ENCODE results near the gene LRPPRC.

DNA sequence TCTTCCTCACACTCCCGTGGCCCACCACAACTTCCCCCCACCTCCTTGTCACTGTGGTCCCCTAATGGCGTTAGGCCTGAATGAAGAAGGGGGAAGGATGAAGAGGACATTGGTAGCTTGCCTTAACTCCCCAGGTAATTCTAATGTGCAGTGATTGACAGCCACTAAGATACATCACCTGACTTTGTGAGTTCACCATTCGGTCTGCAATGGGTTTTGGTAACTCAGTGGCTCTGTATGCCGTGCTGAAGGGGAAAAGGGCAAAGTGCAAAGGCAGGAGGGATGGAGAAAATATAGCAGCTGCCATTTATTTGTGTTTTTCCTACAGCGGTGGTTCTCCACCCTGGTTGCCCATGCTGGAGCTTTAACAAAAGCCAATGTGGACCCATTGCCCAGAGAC lies 114.8 kb downstream of the LRPPRC start:
- no peak for TF ChIP-seq FOXJ3 (CRISPR knock-in tag; IDR thresholded peaks at IDR 0.05; ENCODE audit: borderline replicate concordance)
- TF ChIP-seq TEAD4 (CRISPR knock-in tag; IDR thresholded peaks at IDR 0.05): no peak
- TF ChIP-seq, protein P1, sequence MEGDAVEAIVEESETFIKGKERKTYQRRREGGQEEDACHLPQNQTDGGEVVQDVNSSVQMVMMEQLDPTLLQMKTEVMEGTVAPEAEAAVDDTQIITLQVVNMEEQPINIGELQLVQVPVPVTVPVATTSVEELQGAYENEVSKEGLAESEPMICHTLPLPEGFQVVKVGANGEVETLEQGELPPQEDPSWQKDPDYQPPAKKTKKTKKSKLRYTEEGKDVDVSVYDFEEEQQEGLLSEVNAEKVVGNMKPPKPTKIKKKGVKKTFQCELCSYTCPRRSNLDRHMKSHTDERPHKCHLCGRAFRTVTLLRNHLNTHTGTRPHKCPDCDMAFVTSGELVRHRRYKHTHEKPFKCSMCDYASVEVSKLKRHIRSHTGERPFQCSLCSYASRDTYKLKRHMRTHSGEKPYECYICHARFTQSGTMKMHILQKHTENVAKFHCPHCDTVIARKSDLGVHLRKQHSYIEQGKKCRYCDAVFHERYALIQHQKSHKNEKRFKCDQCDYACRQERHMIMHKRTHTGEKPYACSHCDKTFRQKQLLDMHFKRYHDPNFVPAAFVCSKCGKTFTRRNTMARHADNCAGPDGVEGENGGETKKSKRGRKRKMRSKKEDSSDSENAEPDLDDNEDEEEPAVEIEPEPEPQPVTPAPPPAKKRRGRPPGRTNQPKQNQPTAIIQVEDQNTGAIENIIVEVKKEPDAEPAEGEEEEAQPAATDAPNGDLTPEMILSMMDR (IDR thresholded peaks at IDR 0.05): no peak
- TF ChIP-seq, protein P2, sequence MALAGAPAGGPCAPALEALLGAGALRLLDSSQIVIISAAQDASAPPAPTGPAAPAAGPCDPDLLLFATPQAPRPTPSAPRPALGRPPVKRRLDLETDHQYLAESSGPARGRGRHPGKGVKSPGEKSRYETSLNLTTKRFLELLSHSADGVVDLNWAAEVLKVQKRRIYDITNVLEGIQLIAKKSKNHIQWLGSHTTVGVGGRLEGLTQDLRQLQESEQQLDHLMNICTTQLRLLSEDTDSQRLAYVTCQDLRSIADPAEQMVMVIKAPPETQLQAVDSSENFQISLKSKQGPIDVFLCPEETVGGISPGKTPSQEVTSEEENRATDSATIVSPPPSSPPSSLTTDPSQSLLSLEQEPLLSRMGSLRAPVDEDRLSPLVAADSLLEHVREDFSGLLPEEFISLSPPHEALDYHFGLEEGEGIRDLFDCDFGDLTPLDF (CRISPR knock-in tag; IDR thresholded peaks at IDR 0.05): no peak
- TF ChIP-seq ETV6 (CRISPR knock-in tag; IDR thresholded peaks at IDR 0.05): no peak
- TF ChIP-seq PRRX2 (CRISPR knock-in tag; IDR thresholded peaks at IDR 0.05): no peak
- TF ChIP-seq, protein P3, sequence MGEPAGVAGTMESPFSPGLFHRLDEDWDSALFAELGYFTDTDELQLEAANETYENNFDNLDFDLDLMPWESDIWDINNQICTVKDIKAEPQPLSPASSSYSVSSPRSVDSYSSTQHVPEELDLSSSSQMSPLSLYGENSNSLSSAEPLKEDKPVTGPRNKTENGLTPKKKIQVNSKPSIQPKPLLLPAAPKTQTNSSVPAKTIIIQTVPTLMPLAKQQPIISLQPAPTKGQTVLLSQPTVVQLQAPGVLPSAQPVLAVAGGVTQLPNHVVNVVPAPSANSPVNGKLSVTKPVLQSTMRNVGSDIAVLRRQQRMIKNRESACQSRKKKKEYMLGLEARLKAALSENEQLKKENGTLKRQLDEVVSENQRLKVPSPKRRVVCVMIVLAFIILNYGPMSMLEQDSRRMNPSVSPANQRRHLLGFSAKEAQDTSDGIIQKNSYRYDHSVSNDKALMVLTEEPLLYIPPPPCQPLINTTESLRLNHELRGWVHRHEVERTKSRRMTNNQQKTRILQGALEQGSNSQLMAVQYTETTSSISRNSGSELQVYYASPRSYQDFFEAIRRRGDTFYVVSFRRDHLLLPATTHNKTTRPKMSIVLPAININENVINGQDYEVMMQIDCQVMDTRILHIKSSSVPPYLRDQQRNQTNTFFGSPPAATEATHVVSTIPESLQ (CRISPR knock-in tag; IDR thresholded peaks at IDR 0.05): no peak
- TF ChIP-seq, protein P4, sequence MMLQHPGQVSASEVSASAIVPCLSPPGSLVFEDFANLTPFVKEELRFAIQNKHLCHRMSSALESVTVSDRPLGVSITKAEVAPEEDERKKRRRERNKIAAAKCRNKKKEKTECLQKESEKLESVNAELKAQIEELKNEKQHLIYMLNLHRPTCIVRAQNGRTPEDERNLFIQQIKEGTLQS (CRISPR knock-in tag; conservative IDR thresholded peaks at IDR 0.05): no peak
- TF ChIP-seq, protein P5, sequence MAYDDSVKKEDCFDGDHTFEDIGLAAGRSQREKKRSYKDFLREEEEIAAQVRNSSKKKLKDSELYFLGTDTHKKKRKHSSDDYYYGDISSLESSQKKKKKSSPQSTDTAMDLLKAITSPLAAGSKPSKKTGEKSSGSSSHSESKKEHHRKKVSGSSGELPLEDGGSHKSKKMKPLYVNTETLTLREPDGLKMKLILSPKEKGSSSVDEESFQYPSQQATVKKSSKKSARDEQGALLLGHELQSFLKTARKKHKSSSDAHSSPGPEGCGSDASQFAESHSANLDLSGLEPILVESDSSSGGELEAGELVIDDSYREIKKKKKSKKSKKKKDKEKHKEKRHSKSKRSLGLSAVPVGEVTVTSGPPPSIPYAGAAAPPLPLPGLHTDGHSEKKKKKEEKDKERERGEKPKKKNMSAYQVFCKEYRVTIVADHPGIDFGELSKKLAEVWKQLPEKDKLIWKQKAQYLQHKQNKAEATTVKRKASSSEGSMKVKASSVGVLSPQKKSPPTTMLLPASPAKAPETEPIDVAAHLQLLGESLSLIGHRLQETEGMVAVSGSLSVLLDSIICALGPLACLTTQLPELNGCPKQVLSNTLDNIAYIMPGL (CRISPR knock-in tag; IDR thresholded peaks at IDR 0.05): no peak
- TF ChIP-seq, protein P6, sequence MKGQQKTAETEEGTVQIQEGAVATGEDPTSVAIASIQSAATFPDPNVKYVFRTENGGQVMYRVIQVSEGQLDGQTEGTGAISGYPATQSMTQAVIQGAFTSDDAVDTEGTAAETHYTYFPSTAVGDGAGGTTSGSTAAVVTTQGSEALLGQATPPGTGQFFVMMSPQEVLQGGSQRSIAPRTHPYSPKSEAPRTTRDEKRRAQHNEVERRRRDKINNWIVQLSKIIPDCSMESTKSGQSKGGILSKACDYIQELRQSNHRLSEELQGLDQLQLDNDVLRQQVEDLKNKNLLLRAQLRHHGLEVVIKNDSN (CRISPR knock-in tag; IDR thresholded peaks at IDR 0.05): no peak
- TF ChIP-seq ESRRA (CRISPR knock-in tag; IDR thresholded peaks at IDR 0.05; ENCODE audit: borderline replicate concordance): no peak
- TF ChIP-seq, protein P7, sequence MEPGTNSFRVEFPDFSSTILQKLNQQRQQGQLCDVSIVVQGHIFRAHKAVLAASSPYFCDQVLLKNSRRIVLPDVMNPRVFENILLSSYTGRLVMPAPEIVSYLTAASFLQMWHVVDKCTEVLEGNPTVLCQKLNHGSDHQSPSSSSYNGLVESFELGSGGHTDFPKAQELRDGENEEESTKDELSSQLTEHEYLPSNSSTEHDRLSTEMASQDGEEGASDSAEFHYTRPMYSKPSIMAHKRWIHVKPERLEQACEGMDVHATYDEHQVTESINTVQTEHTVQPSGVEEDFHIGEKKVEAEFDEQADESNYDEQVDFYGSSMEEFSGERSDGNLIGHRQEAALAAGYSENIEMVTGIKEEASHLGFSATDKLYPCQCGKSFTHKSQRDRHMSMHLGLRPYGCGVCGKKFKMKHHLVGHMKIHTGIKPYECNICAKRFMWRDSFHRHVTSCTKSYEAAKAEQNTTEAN (CRISPR knock-in tag; IDR thresholded peaks at IDR 0.05): no peak
- TF ChIP-seq RELA (CRISPR knock-in tag; IDR thresholded peaks at IDR 0.05; ENCODE audit: borderline replicate concordance): no peak
- no peak for TF ChIP-seq ZNF317 (CRISPR knock-in tag; IDR thresholded peaks at IDR 0.05; ENCODE audit: borderline replicate concordance, low read depth)
